Cardiac fibroblast (primary cell): ENCODE measurements around the gene GRP.

Experiments
- DNase-seq, 2 donors: peaks; one replicate each; pipeline versions ENCODE4 v3.0.0 to v3.0.0-alpha.2; 2010; ENCODE audit warnings: low read depth in 2 of 2
- H3K4me3 ChIP-seq, 2 donors: replicated peaks in 1 of 2; 1 replicate in 1 of 2; 2 replicates in 1 of 2; pipeline ENCODE4 v1.5.1; 2011; ENCODE audit warnings: low read depth in 2 of 2, low read length in 2 of 2, mild to moderate bottlenecking in 2 of 2, moderate library complexity in 1 of 2
- CTCF ChIP-seq: IDR thresholded peaks from one replicate; pipeline ENCODE4 v1.5.1; 2011; ENCODE audit warnings: low read depth, mild to moderate bottlenecking, low read length, inconsistent platforms

GRP gene

GRCh38 chr18:59269563-59270119, 49.7 kb downstream of the GRP start:
- TF ChIP-seq CTCF, result no peak
- H3K4me3 ChIP-seq, result no peak overlapping the region
- no peak for DNase-seq

GRCh38 chr18:59270689-59271257, 50.8 kb downstream of the GRP start:
- DNase-seq, result no peak
- H3K4me3 ChIP-seq, result no peak overlapping the region
- TF ChIP-seq CTCF, result no peak

GRCh38 chr18:59271606-59272220, 51.8 kb downstream of the GRP start:
- TF ChIP-seq CTCF, result no peak
- H3K4me3 ChIP-seq, result no peak overlapping the region
- no peak for DNase-seq

- DNase-seq, result no peak
- H3K4me3 ChIP-seq, result peak overlapping the region in 1 of 2 donors; percentile 11
- TF ChIP-seq CTCF, result no peak
Observed at GRCh38 chr18:59272221-59272888, 52.4 kb downstream of the GRP start.

- TF ChIP-seq CTCF, result peak; percentile 12
- H3K4me3 ChIP-seq, result peak within 1 kb of the TSS in 1 of 2 donors; percentile 11
- DNase-seq, result no peak
Observed at GRCh38 chr18:59272891-59273758, 53.2 kb downstream of the GRP start, which contains the start of gene RAX. TSS of gene RAX (minus strand) at chr18:59273454. CDS start at chr18:59273206, 248 bp downstream.

- no peak for TF ChIP-seq CTCF
- no peak overlapping the region for H3K4me3 ChIP-seq
- DNase-seq, result no peak
Observed at GRCh38 chr18:59273759-59274532, 54.0 kb downstream of the GRP start.
